T-helper 22 cell (primary cell): ENCODE data around the gene ZNF555.

Source experiments
- DNase-seq: peaks from one replicate; pipeline ENCODE4 v3.0.0-alpha.2; 2020; ENCODE audit warnings: low read depth

Gene ZNF555

GRCh38 chr19:2824129-2824528 lies 17.1 kb upstream of the ZNF555 start:
- DNase-seq: no peak

GRCh38 chr19:2827022-2827421 lies 14.3 kb upstream of the ZNF555 start:
- no peak for DNase-seq

- no peak for DNase-seq
Observed at GRCh38 chr19:2827840-2828489, 13.3 kb upstream of the ZNF555 start.

GRCh38 chr19:2834294-2834871 lies 6.9 kb upstream of the ZNF555 start:
- DNase-seq: no peak

GRCh38 chr19:2837430-2837829 lies 3.8 kb upstream of the ZNF555 start:
- DNase-seq: no peak

GRCh38 chr19:2841855-2842574 lies 740 bp downstream of the ZNF555 start:
- DNase-seq: no peak

GRCh38 chr19:2845107-2845506 lies 3.8 kb downstream of the ZNF555 start:
- DNase-seq: no peak

GRCh38 chr19:2846180-2846894 lies 5.1 kb downstream of the ZNF555 start:
- DNase-seq: no peak

GRCh38 chr19:2847507-2847906 lies 6.2 kb downstream of the ZNF555 start:
- DNase-seq: no peak

- DNase-seq: no peak
Observed at GRCh38 chr19:2848616-2849015, 7.3 kb downstream of the ZNF555 start.

- no peak for DNase-seq
Observed at GRCh38 chr19:2850256-2850925, 9.1 kb downstream of the ZNF555 start.

- no peak for DNase-seq
Observed at GRCh38 chr19:2852598-2852997, 11.3 kb downstream of the ZNF555 start.

GRCh38 chr19:2853015-2853606 lies 11.8 kb downstream of the ZNF555 start:
- DNase-seq: no peak

- DNase-seq: no peak
Observed at GRCh38 chr19:2854849-2855248, 13.6 kb downstream of the ZNF555 start.

GRCh38 chr19:2856457-2857050 lies 15.3 kb downstream of the ZNF555 start:
- no peak for DNase-seq

- DNase-seq: no peak
Observed at GRCh38 chr19:2858864-2859263, 17.6 kb downstream of the ZNF555 start.

GRCh38 chr19:2863816-2864215 lies 22.5 kb downstream of the ZNF555 start:
- no peak for DNase-seq

- no peak for DNase-seq
Observed at GRCh38 chr19:2865334-2866100, 24.2 kb downstream of the ZNF555 start.

GRCh38 chr19:2866495-2867024 lies 25.3 kb downstream of the ZNF555 start:
- no peak for DNase-seq
